ENCODE measurements around the gene ROGDI. TPM values are rescaled to one million over a fixed set of nuclear protein-coding genes. Genes with fewer than 3 reads are reported as not detected.

Gene ROGDI
- total RNA-seq, 1 donor from 2014 or later, result 39.3 TPM

DNA sequence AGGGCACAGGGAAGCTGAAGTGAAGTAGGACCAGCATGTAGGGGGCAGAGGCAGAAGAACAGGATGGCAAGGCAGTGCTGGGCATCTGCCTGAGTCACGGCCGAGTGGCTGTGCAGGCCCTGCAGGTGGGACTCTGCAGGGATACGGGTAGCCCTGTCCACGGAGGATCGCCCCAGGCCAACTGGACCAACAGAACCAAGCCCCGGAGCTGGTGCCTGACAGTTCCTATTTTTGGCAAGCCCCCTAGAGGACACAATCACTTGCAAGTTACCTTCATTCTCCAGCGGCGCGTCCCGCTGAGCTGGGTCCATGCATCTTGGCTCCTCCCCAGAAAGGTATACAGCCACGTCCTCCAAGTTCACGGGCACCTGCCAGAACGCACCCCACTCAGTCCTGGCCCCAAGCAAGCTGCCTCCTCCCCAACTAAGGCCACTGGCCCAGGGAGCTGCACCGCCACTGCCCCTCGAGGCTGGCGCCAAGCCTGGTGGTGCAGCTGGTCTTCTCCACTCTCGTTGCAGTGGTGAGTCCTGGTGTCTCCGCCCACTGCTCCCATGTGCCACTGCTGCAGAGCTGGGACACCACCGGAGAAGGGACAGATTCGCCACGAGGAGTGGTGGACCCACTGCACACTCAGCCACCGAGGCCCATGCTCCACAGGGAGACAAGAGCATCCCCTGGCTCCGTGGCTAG lies 42.1 kb downstream of the ROGDI start:
- Mint-ChIP-seq H3K4me1 (ENCODE audit: unreplicated experiment) (no peaks in the 10 kb centered on the region), H3K9me3 (no peaks in the 10 kb centered on the region), H3K36me3 (peaks cover 20% of the 10 kb centered on the region), H3K4me3 (no peak overlapping the region), H3K27ac (no peak overlapping the region), H3K27me3 (no peaks in the 10 kb centered on the region)
- DNase-seq (ENCODE audit: extremely low spot score, unreplicated experiment), result no peak
- TF ChIP-seq, protein P1, sequence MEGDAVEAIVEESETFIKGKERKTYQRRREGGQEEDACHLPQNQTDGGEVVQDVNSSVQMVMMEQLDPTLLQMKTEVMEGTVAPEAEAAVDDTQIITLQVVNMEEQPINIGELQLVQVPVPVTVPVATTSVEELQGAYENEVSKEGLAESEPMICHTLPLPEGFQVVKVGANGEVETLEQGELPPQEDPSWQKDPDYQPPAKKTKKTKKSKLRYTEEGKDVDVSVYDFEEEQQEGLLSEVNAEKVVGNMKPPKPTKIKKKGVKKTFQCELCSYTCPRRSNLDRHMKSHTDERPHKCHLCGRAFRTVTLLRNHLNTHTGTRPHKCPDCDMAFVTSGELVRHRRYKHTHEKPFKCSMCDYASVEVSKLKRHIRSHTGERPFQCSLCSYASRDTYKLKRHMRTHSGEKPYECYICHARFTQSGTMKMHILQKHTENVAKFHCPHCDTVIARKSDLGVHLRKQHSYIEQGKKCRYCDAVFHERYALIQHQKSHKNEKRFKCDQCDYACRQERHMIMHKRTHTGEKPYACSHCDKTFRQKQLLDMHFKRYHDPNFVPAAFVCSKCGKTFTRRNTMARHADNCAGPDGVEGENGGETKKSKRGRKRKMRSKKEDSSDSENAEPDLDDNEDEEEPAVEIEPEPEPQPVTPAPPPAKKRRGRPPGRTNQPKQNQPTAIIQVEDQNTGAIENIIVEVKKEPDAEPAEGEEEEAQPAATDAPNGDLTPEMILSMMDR (conservative IDR thresholded peaks at IDR 0.05), result no peak

DNA sequence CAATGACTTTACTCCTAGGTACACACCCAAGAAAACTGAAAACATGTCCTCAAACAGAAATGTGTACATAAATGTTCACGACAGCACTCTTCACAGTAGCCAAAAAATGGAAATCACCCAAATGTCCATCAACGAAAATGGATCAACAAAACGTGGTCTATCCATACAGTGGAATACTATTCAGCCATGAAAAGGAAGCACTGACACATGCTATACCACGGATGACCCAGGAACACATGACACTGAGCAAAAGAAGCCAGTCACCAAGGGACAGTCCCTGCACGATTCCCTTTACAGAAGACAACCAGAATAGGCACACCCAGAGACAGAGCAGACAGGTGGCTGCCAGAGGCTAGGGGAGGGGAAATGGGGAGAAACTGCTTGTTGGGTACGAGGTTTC lies 46.7 kb downstream of the ROGDI start:
- no peak overlapping the region for H3K27ac Mint-ChIP-seq
- no peaks in the 10 kb centered on the region for H3K4me1 Mint-ChIP-seq (ENCODE audit: unreplicated experiment)
- H3K4me3 Mint-ChIP-seq, result no peak overlapping the region
- H3K27me3 Mint-ChIP-seq, result no peaks in the 10 kb centered on the region
- no peak for DNase-seq (ENCODE audit: extremely low spot score, unreplicated experiment)
- H3K36me3 Mint-ChIP-seq, result peaks cover 24% of the 10 kb centered on the region
- TF ChIP-seq, protein P1 (conservative IDR thresholded peaks at IDR 0.05), result no peak
- H3K9me3 Mint-ChIP-seq, result no peaks in the 10 kb centered on the region

DNA sequence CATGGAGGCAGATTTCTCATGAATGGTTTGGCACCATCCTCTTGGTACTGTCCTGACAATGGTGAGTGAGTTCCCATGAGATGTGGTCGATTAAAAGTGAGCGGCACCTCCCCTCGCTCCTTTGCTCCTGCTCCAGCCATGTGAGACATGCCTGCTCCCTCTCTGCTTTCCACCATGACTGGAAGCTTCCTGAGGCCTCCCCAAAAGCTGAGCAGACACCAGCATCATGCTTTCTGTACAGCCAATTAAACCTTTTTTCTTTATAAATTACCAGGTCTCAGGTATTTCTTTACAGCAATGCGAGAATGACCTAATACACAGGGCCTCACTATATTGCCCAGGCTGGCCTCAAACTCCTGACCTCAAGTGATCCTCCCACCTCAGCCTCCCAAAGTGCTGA lies 47.6 kb downstream of the ROGDI start:
- Mint-ChIP-seq H3K27me3 (no peaks in the 10 kb centered on the region), H3K4me3 (no peak overlapping the region), H3K4me1 (ENCODE audit: unreplicated experiment) (no peaks in the 10 kb centered on the region), H3K36me3 (peaks cover 22% of the 10 kb centered on the region), H3K9me3 (no peaks in the 10 kb centered on the region), H3K27ac (no peak overlapping the region)
- DNase-seq (ENCODE audit: extremely low spot score, unreplicated experiment), result no peak
- TF ChIP-seq, protein P1 (conservative IDR thresholded peaks at IDR 0.05), result no peak

DNA sequence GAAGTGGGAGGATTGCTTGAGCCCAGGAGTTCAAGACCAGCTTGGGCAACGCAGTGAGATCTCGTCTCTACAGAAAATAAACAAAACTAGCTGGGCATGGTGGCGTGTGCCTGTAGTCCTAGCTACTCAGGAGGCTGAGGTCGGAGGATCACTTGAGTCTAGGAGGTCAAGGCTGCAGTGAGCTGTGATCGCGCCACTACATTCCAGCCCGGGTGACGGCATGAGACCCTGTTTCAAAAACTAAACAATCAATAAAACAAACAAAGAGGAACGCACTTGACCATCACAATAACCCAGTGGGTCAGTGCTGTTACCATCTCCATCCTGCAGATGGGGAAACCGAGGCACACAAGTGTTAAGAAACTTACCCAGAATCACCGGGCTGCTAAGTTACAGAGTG lies 49.2 kb downstream of the ROGDI start:
- TF ChIP-seq, protein P1 (conservative IDR thresholded peaks at IDR 0.05), result no peak
- no peaks in the 10 kb centered on the region for H3K4me1 Mint-ChIP-seq (ENCODE audit: unreplicated experiment)
- H3K27ac Mint-ChIP-seq, result no peak overlapping the region
- no peaks in the 10 kb centered on the region for H3K9me3 Mint-ChIP-seq
- no peaks in the 10 kb centered on the region for H3K27me3 Mint-ChIP-seq
- H3K36me3 Mint-ChIP-seq, result peaks cover 15% of the 10 kb centered on the region
- H3K4me3 Mint-ChIP-seq, result no peak overlapping the region
- DNase-seq (ENCODE audit: extremely low spot score, unreplicated experiment), result no peak

DNA sequence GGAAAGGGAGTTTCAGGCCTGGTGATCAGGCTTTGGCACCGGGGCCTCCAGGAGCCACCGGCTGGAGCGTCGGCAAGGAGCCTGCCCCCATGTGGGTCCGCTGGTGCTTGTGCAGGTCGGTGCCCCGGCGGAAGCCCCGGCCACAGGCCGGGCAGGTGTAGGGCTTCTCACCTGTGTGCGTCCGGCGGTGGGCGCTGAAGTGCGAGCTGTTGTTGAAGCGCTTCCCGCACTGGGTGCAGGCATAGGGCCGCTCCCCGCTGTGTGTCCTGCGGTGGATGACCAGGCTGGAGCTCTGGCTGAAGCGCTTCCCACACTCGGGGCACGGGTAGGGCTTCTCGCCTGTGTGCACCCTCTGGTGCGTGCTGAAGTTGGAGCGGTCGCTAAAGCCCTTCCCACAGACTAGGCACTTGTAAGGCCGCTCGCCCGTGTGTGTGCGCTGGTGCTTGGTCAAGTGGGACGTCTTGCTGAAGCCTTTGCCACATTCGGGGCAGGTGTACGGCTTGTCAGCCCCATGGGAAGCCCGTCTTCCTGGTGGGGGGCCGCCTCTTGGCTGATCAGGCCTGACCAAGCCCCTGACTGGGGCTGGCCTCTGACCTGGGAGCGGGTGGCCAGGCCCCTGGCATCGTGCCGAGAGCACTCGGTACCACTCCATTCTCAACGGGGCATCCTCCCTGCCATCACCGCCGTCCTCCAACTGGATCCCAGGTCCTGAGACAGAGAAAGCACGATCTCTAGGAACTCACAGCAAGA lies 49.9 kb downstream of the ROGDI start:
- TF ChIP-seq, protein P1 (conservative IDR thresholded peaks at IDR 0.05), result no peak
- Mint-ChIP-seq H3K36me3 (peaks cover 15% of the 10 kb centered on the region), H3K4me3 (no peak overlapping the region), H3K27ac (no peak overlapping the region), H3K9me3 (no peaks in the 10 kb centered on the region), H3K4me1 (ENCODE audit: unreplicated experiment) (no peaks in the 10 kb centered on the region), H3K27me3 (no peaks in the 10 kb centered on the region)
- no peak for DNase-seq (ENCODE audit: extremely low spot score, unreplicated experiment)

All from type B pancreatic cell (in vitro differentiated cells).